ENCODE measurements around the gene DBP. TPM values are rescaled to one million over a fixed set of nuclear protein-coding genes. Genes with fewer than 3 reads are reported as not detected.
"Not testable (repeated sequence)": the region's sequence is repeated elsewhere in the genome, so short reads cannot be mapped to it uniquely, and the experiment has no call there.

Gene DBP, protein sequence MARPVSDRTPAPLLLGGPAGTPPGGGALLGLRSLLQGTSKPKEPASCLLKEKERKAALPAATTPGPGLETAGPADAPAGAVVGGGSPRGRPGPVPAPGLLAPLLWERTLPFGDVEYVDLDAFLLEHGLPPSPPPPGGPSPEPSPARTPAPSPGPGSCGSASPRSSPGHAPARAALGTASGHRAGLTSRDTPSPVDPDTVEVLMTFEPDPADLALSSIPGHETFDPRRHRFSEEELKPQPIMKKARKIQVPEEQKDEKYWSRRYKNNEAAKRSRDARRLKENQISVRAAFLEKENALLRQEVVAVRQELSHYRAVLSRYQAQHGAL
- 17.9 TPM for polyA plus RNA-seq (2013, experiment 1 of 2)
- 16.7 TPM for polyA plus RNA-seq (2013, experiment 2 of 2)

DNA sequence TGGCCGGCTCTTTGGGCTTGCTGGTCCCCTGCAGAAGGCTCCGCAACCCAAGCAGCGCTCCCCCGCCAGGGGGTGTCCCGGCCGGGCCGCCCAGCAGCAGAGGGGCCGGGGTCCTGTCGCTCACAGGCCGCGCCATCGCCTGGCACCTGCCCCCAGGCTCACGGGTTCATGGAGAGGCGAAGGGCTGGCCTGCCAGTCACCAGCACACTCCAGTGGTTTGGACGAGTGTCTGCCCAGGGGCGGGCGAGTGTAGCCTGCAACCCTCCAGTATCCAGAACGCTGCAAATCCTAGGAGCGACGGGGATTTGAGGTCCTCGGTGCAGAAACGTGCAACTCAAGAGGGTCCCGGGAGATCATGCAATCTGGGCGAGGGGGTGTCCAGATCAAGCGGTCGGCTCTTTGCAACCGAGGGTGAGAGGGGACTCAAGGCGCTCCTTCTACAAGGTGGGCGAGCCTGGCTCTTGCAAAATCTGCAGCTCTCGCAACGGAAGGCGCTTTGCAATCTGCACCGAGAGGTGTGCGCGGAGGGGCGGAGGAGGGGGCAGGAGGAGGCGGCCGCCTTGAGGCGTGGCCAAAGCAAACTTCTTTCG is at the start of gene DBP:
Gene DBP, minus strand, starts transcription at position 521 of the 590 bp plus-strand sequence. Its CDS starts 385 bp downstream, at position 136.
- H3K9me3 ChIP-seq (replicated peaks in 1 of 2; ENCODE audit: control insufficient read depth in 2 of 2, insufficient read depth in 1 of 2, low read depth in 1 of 2, low read length in 2 of 2) = peaks cover 0 to 3% of the 10 kb centered on the region in 2 donors
- peak within 1 kb of the TSS; percentile 80 for H2BK15ac ChIP-seq (ENCODE audit: low read length)
- peaks cover 20 to 36% of the 10 kb centered on the region in 2 donors for H3K4me1 ChIP-seq (ENCODE audit: control insufficient read depth in 2 of 2, insufficient read depth in 1 of 2, low read depth in 1 of 2, low read length in 2 of 2)
- H4K91ac ChIP-seq (ENCODE audit: low read depth, low read length, poor library complexity) = no peak within 1 kb of the TSS
- no peak within 1 kb of the TSS for H2BK12ac ChIP-seq (ENCODE audit: low read length)
- no CpG with 5 or more reads among the region's 40 CpGs for WGBS, 2 donors (ENCODE audit: extremely low coverage in 2 of 2, insufficient read length in 2 of 2, insufficient replicate concordance in 1 of 2)
- peak within 1 kb of the TSS; percentile 89 for H3K27ac ChIP-seq (replicated peaks; ENCODE audit: low read length)
- H3K27me3 ChIP-seq (ENCODE audit: control insufficient read depth in 3 of 3, insufficient read depth in 3 of 3, low read depth in 1 of 3, low read length in 3 of 3) = peaks cover 0 to 4% (median 0%) of the 10 kb centered on the region in 3 experiments
- peak within 1 kb of the TSS; percentile 92 for H3K9ac ChIP-seq (ENCODE audit: low read depth, low read length, poor library complexity)
- H2BK120ac ChIP-seq (ENCODE audit: low read depth, low read length) = no peak within 1 kb of the TSS
- peak within 1 kb of the TSS; percentile 84 for H2BK5ac ChIP-seq (ENCODE audit: low read length)
- H3K4ac ChIP-seq (ENCODE audit: low read length) = peak within 1 kb of the TSS; percentile 8
- peak within 1 kb of the TSS; percentile 97 for H3K4me2 ChIP-seq (ENCODE audit: insufficient read depth, low read length, poor library complexity, severe bottlenecking)
- no peaks in the 10 kb centered on the region for H3K79me1 ChIP-seq (ENCODE audit: low read depth, low read length)
- H3K36me3 ChIP-seq (replicated peaks in 1 of 2; ENCODE audit: control insufficient read depth in 2 of 2, insufficient read depth in 2 of 2, low read length in 2 of 2) = peaks cover 5 to 9% of the 10 kb centered on the region in 2 donors
- no peak for DNase-seq (ENCODE audit: low spot score)
- H4K8ac ChIP-seq (ENCODE audit: low read depth, low read length) = no peak within 1 kb of the TSS
- H3K4me3 ChIP-seq (ENCODE audit: low read length in 2 of 2) = peak within 1 kb of the TSS; percentile 71 to 78
- H2AK5ac ChIP-seq (ENCODE audit: low read depth, low read length) = peak within 1 kb of the TSS; percentile 60
- H2AFZ ChIP-seq (ENCODE audit: low read length) = peak within 1 kb of the TSS; percentile 77
- H3K18ac ChIP-seq (ENCODE audit: low read length) = peak within 1 kb of the TSS; percentile 96
- no peak within 1 kb of the TSS for H3K14ac ChIP-seq (ENCODE audit: low read length)
- H3K23ac ChIP-seq (ENCODE audit: low read depth, low read length, poor library complexity) = peak within 1 kb of the TSS; percentile 34

DNA sequence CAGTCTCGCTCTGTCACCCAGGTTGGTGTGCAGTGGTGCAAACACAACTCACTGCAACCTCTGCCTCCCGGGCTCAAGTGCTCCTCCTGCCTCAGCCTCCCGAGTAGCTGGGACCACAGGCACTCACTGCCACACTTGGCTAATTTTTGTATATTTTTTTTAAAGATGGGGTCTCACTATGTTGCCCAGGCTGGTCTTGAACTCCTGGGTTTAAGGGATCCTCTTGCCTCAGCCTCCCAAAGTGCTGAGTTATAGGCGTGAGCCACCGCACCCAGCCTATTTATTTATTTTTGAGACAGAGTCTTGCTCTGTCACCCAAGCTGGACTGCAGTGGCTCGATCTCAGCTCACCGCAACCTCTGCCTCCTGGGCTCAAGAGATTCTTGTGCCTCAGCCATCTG is 49.5 kb upstream of the DBP start:
- not testable (repeated sequence) for H3K36me3 ChIP-seq (replicated peaks in 1 of 2; ENCODE audit: control insufficient read depth in 2 of 2, insufficient read depth in 2 of 2, low read length in 2 of 2); H2BK12ac ChIP-seq (ENCODE audit: low read length); H3K18ac ChIP-seq (ENCODE audit: low read length); H3K9ac ChIP-seq (ENCODE audit: low read depth, low read length, poor library complexity); H2AFZ ChIP-seq (ENCODE audit: low read length); H3K4me1 ChIP-seq (ENCODE audit: control insufficient read depth in 2 of 2, insufficient read depth in 1 of 2, low read depth in 1 of 2, low read length in 2 of 2); H3K9me3 ChIP-seq (replicated peaks in 1 of 2; ENCODE audit: control insufficient read depth in 2 of 2, insufficient read depth in 1 of 2, low read depth in 1 of 2, low read length in 2 of 2); H3K4ac ChIP-seq (ENCODE audit: low read length); H3K4me2 ChIP-seq (ENCODE audit: insufficient read depth, low read length, poor library complexity, severe bottlenecking); H3K4me3 ChIP-seq (ENCODE audit: low read length in 2 of 2); DNase-seq (ENCODE audit: low spot score); H4K91ac ChIP-seq (ENCODE audit: low read depth, low read length, poor library complexity); H2BK5ac ChIP-seq (ENCODE audit: low read length); H3K14ac ChIP-seq (ENCODE audit: low read length); H3K79me1 ChIP-seq (ENCODE audit: low read depth, low read length); H4K8ac ChIP-seq (ENCODE audit: low read depth, low read length); H3K23ac ChIP-seq (ENCODE audit: low read depth, low read length, poor library complexity); H3K27me3 ChIP-seq (ENCODE audit: control insufficient read depth in 3 of 3, insufficient read depth in 3 of 3, low read depth in 1 of 3, low read length in 3 of 3); H2AK5ac ChIP-seq (ENCODE audit: low read depth, low read length); H2BK120ac ChIP-seq (ENCODE audit: low read depth, low read length); H2BK15ac ChIP-seq (ENCODE audit: low read length); H3K27ac ChIP-seq (replicated peaks; ENCODE audit: low read length)
- WGBS, 2 donors (ENCODE audit: extremely low coverage in 2 of 2, insufficient read length in 2 of 2, insufficient replicate concordance in 1 of 2) = no CpG with 5 or more reads among the region's 7 CpGs

DNA sequence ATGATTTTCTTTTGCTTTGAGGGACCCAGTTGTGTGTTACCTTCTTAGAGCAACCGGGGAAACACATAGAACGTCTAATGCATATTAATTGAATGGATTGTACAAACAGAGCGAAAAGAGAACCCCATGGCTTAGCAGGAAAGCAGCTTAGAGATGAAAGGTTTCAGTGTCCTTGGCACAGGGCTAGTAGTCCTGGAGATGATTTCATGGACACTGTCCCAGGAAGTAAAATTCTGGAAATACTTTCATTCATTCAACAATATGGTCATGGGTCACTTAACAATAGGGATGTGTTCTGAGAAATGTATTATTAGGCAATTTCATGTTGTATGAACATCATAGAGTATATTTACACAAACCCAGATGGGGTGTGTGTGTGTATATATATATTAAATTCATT is 48.9 kb upstream of the DBP start:
- peaks cover 0 to 2% of the 10 kb centered on the region in 2 donors for H3K4me1 ChIP-seq (ENCODE audit: control insufficient read depth in 2 of 2, insufficient read depth in 1 of 2, low read depth in 1 of 2, low read length in 2 of 2)
- no peak overlapping the region for H3K4me3 ChIP-seq (ENCODE audit: low read length in 2 of 2)
- H3K79me1 ChIP-seq (ENCODE audit: low read depth, low read length) = no peaks in the 10 kb centered on the region
- H3K9me3 ChIP-seq (replicated peaks in 1 of 2; ENCODE audit: control insufficient read depth in 2 of 2, insufficient read depth in 1 of 2, low read depth in 1 of 2, low read length in 2 of 2) = peaks cover 0 to 3% of the 10 kb centered on the region in 2 donors
- no peak overlapping the region for H3K23ac ChIP-seq (ENCODE audit: low read depth, low read length, poor library complexity)
- no peak overlapping the region for H3K18ac ChIP-seq (ENCODE audit: low read length)
- no peak overlapping the region for H4K8ac ChIP-seq (ENCODE audit: low read depth, low read length)
- H2AK5ac ChIP-seq (ENCODE audit: low read depth, low read length) = no peak overlapping the region
- no peak overlapping the region for H3K14ac ChIP-seq (ENCODE audit: low read length)
- H3K36me3 ChIP-seq (replicated peaks in 1 of 2; ENCODE audit: control insufficient read depth in 2 of 2, insufficient read depth in 2 of 2, low read length in 2 of 2) = no peaks in the 10 kb centered on the region
- H3K27ac ChIP-seq (replicated peaks; ENCODE audit: low read length) = no peak overlapping the region
- H3K4me2 ChIP-seq (ENCODE audit: insufficient read depth, low read length, poor library complexity, severe bottlenecking) = no peak overlapping the region
- H3K4ac ChIP-seq (ENCODE audit: low read length) = no peak overlapping the region
- no peak overlapping the region for H2BK12ac ChIP-seq (ENCODE audit: low read length)
- H3K27me3 ChIP-seq (ENCODE audit: control insufficient read depth in 3 of 3, insufficient read depth in 3 of 3, low read depth in 1 of 3, low read length in 3 of 3) = no peaks in the 10 kb centered on the region
- H2AFZ ChIP-seq (ENCODE audit: low read length) = no peak overlapping the region
- no peak overlapping the region for H4K91ac ChIP-seq (ENCODE audit: low read depth, low read length, poor library complexity)
- no CpG with 5 or more reads among the region's 3 CpGs for WGBS, 2 donors (ENCODE audit: extremely low coverage in 2 of 2, insufficient read length in 2 of 2, insufficient replicate concordance in 1 of 2)
- H2BK5ac ChIP-seq (ENCODE audit: low read length) = no peak overlapping the region
- DNase-seq (ENCODE audit: low spot score) = no peak
- no peak overlapping the region for H3K9ac ChIP-seq (ENCODE audit: low read depth, low read length, poor library complexity)
- H2BK120ac ChIP-seq (ENCODE audit: low read depth, low read length) = no peak overlapping the region
- H2BK15ac ChIP-seq (ENCODE audit: low read length) = no peak overlapping the region

DNA sequence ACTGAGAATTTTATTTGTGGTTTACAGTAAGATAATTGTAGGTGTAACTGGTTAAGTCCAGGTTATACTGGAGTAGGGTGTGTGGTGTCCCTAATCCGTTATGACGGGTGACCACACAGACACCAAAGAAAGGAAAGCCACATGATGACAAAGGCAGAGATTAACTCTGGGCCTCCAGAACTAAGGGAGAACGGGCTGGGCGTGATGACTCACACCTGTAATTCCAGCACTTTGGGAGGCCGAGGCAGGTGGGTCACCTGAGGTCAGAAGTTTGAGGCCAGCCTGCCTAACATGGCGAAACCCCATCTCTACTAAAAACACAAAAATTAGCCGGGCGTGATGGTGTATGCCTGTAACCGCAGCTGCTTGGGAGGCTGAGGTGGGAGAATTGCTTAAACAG is 48.4 kb upstream of the DBP start:
- H3K79me1 ChIP-seq (ENCODE audit: low read depth, low read length) = no peaks in the 10 kb centered on the region
- WGBS, 2 donors (ENCODE audit: extremely low coverage in 2 of 2, insufficient read length in 2 of 2, insufficient replicate concordance in 1 of 2) = no CpG with 5 or more reads among the region's 9 CpGs
- H3K4me3 ChIP-seq (ENCODE audit: low read length in 2 of 2) = no peak overlapping the region
- no peak overlapping the region for H3K23ac ChIP-seq (ENCODE audit: low read depth, low read length, poor library complexity)
- no peak overlapping the region for H4K8ac ChIP-seq (ENCODE audit: low read depth, low read length)
- no peaks in the 10 kb centered on the region for H3K36me3 ChIP-seq (replicated peaks in 1 of 2; ENCODE audit: control insufficient read depth in 2 of 2, insufficient read depth in 2 of 2, low read length in 2 of 2)
- DNase-seq (ENCODE audit: low spot score) = no peak
- peaks cover 0 to 2% of the 10 kb centered on the region in 2 donors for H3K4me1 ChIP-seq (ENCODE audit: control insufficient read depth in 2 of 2, insufficient read depth in 1 of 2, low read depth in 1 of 2, low read length in 2 of 2)
- no peaks in the 10 kb centered on the region for H3K27me3 ChIP-seq (ENCODE audit: control insufficient read depth in 3 of 3, insufficient read depth in 3 of 3, low read depth in 1 of 3, low read length in 3 of 3)
- H3K14ac ChIP-seq (ENCODE audit: low read length) = no peak overlapping the region
- no peak overlapping the region for H3K18ac ChIP-seq (ENCODE audit: low read length)
- no peak overlapping the region for H2BK5ac ChIP-seq (ENCODE audit: low read length)
- no peak overlapping the region for H2BK12ac ChIP-seq (ENCODE audit: low read length)
- no peak overlapping the region for H3K9ac ChIP-seq (ENCODE audit: low read depth, low read length, poor library complexity)
- H3K4me2 ChIP-seq (ENCODE audit: insufficient read depth, low read length, poor library complexity, severe bottlenecking) = no peak overlapping the region
- peaks cover 0 to 3% of the 10 kb centered on the region in 2 donors for H3K9me3 ChIP-seq (replicated peaks in 1 of 2; ENCODE audit: control insufficient read depth in 2 of 2, insufficient read depth in 1 of 2, low read depth in 1 of 2, low read length in 2 of 2)
- H2AK5ac ChIP-seq (ENCODE audit: low read depth, low read length) = no peak overlapping the region
- H2BK120ac ChIP-seq (ENCODE audit: low read depth, low read length) = no peak overlapping the region
- H4K91ac ChIP-seq (ENCODE audit: low read depth, low read length, poor library complexity) = no peak overlapping the region
- H3K27ac ChIP-seq (replicated peaks; ENCODE audit: low read length) = no peak overlapping the region
- H3K4ac ChIP-seq (ENCODE audit: low read length) = no peak overlapping the region
- no peak overlapping the region for H2BK15ac ChIP-seq (ENCODE audit: low read length)
- no peak overlapping the region for H2AFZ ChIP-seq (ENCODE audit: low read length)

All from neuronal stem cell (in vitro differentiated cells).